Retinal pigment epithelial cell (primary cell): ENCODE results near the gene FOXP3.

ENCODE experiments used
- DNase-seq: peaks from one replicate; pipeline ENCODE4 v3.0.0-alpha.2; 2010; ENCODE audit warnings: low read depth
- H3K4me3 ChIP-seq: 2 replicates; pipeline ENCODE4 v1.5.1; 2011; ENCODE audit warnings: mild to moderate bottlenecking, low read length, control low read depth, moderate library complexity
- CTCF ChIP-seq: conservative IDR thresholded peaks from 2 replicates; pipeline ENCODE4 v1.5.1; 2011; ENCODE audit warnings: low read depth, low read length, control low read depth, inconsistent platforms

The FOXP3 gene

GRCh38 chrX:49266523-49267445 is 2.3 kb upstream of the FOXP3 start:
- no peak for DNase-seq
- no peak overlapping the region for H3K4me3 ChIP-seq
- TF ChIP-seq CTCF: no peak

- H3K4me3 ChIP-seq: no peak overlapping the region
- DNase-seq: no peak
- TF ChIP-seq CTCF: no peak
These were observed 879 bp downstream of the FOXP3 start for GRCh38 chrX:49263631-49264030.

- H3K4me3 ChIP-seq: no peak overlapping the region
- TF ChIP-seq CTCF: no peak
- DNase-seq: no peak
These were observed 1.9 kb downstream of the FOXP3 start for GRCh38 chrX:49262603-49263002.

GRCh38 chrX:49260221-49260985 is 4.1 kb downstream of the FOXP3 start:
- no peak for DNase-seq
- TF ChIP-seq CTCF: no peak
- H3K4me3 ChIP-seq: no peak overlapping the region

GRCh38 chrX:49258749-49259124 is 5.8 kb downstream of the FOXP3 start:
- H3K4me3 ChIP-seq: no peak overlapping the region
- DNase-seq: no peak
- no peak for TF ChIP-seq CTCF

- no peak for TF ChIP-seq CTCF
- no peak for DNase-seq
- no peak overlapping the region for H3K4me3 ChIP-seq
These were observed 6.4 kb downstream of the FOXP3 start for GRCh38 chrX:49257846-49258748.
